Mammary epithelial cell (primary cell): ENCODE measurements around the gene SMIM28.

ENCODE experiments used
- CTCF ChIP-seq, 2 donors: IDR thresholded peaks in 1 of 2; conservative IDR thresholded peaks in 1 of 2; 2 replicates each; pipeline ENCODE4 v1.5.1; 2011 to 2012; ENCODE audit warnings: inconsistent platforms in 2 of 2, low read length in 2 of 2, mild to moderate bottlenecking in 2 of 2, control low read depth in 1 of 2, low read depth in 1 of 2; ENCODE audit not compliant: insufficient read depth in 1 of 2; ENCODE audit errors: extremely low read depth in 1 of 2
- EZH2 ChIP-seq: IDR thresholded peaks from 2 replicates; pipeline ENCODE4 v1.6.1; 2012; ENCODE audit warnings: low read length, inconsistent platforms, borderline replicate concordance

GRCh38 chr6:138429761-138430160 lies 52.1 kb downstream of the SMIM28 start:
- TF ChIP-seq EZH2 (no peak), CTCF (conservative IDR thresholded peaks at IDR 0.05 in 1 of 2, IDR thresholded peaks at IDR 0.05 in 1 of 2; ENCODE audit: extremely low read depth in 1 of 2, insufficient read depth in 1 of 2, low read depth in 1 of 2, low read length in 2 of 2) (no peak)
